GM23338 (cell line): ENCODE data around the gene UNKL. TPM values are rescaled to one million over a fixed set of nuclear protein-coding genes. Genes with fewer than 3 reads are reported as not detected.

ENCODE experiments used
- ATAC-seq: fragments of 200-7000 bp; cut with Tn5 transposase; 3 replicates; pipeline ENCODE4 v1.9.1; 2020
- DNase-seq: peaks from one replicate; pipeline ENCODE4 v3.0.0-alpha.2; 2015; ENCODE audit warnings: low spot score
- H2AFZ ChIP-seq: fragments of 200-600 bp; sonication (generic); 2 replicates; pipeline ENCODE4 v1.8.0; 2016; ENCODE audit warnings: antibody characterized with exemption, mild to moderate bottlenecking, moderate library complexity
- H3F3A ChIP-seq: fragments of 200-600 bp; sonication (generic); replicated peaks from 2 replicates; pipeline ENCODE4 v1.8.0; 2017; ENCODE audit warnings: antibody characterized with exemption, mixed run types, low read depth
- H3K27ac ChIP-seq: fragments of 200-600 bp; sonication (generic); 2 replicates; pipeline ENCODE4 v1.6.1; 2016; ENCODE audit warnings: low read depth
- H3K27me3 ChIP-seq: fragments of 200-600 bp; sonication (generic); 2 replicates; pipeline ENCODE4 v1.8.0; 2016; ENCODE audit warnings: mild to moderate bottlenecking, mixed run types, moderate library complexity; ENCODE audit not compliant: insufficient read depth
- H3K36me3 ChIP-seq: fragments of 200-600 bp; sonication (generic); 2 replicates; pipeline ENCODE4 v1.8.0; 2016; ENCODE audit warnings: mild to moderate bottlenecking; ENCODE audit not compliant: insufficient read depth
- H3K4me1 ChIP-seq: fragments of 200-600 bp; sonication (generic); 2 replicates; pipeline ENCODE4 v1.8.0; 2016; ENCODE audit warnings: mild to moderate bottlenecking, moderate library complexity; ENCODE audit not compliant: insufficient read depth
- H3K4me2 ChIP-seq: fragments of 200-600 bp; sonication (generic); 2 replicates; pipeline ENCODE4 v1.7.1; 2017; ENCODE audit warnings: mixed run types
- H3K4me3 ChIP-seq: fragments of 200-600 bp; sonication (generic); 2 replicates; pipeline ENCODE4 v1.6.1; 2016; ENCODE audit warnings: mixed run types
- H3K79me2 ChIP-seq: fragments of 200-600 bp; sonication (generic); replicated peaks from 2 replicates; pipeline ENCODE4 v1.8.0; 2017; ENCODE audit warnings: mild to moderate bottlenecking; ENCODE audit not compliant: insufficient read depth
- H3K9me2 ChIP-seq: fragments of 200-600 bp; sonication (generic); 2 replicates; pipeline ENCODE4 v1.8.0; 2017; ENCODE audit not compliant: insufficient read depth
- H4K20me1 ChIP-seq: fragments of 200-600 bp; sonication (generic); replicated peaks from 2 replicates; pipeline ENCODE4 v1.8.0; 2017; ENCODE audit warnings: mild to moderate bottlenecking; ENCODE audit not compliant: insufficient read depth
- H3K27ac Mint-ChIP-seq: 2 replicates; pipeline ENCODE4 v1.8.0; 2020; ENCODE audit warnings: inconsistent platforms, mild to moderate bottlenecking, moderate library complexity, mixed read lengths
- H3K27me3 Mint-ChIP-seq: 3 replicates; pipeline ENCODE4 v1.8.0; 2022; ENCODE audit warnings: low read depth, mild to moderate bottlenecking, moderate library complexity, mixed read lengths, inconsistent platforms; ENCODE audit not compliant: insufficient read depth, poor library complexity
- H3K36me3 Mint-ChIP-seq: 3 replicates; pipeline ENCODE4 v1.8.0; 2021; ENCODE audit warnings: low read depth, mild to moderate bottlenecking, inconsistent platforms, moderate library complexity, mixed read lengths
- H3K4me1 Mint-ChIP-seq: 3 replicates; pipeline ENCODE4 v1.8.0; 2020; ENCODE audit warnings: mild to moderate bottlenecking, inconsistent platforms, mixed read lengths
- H3K4me3 Mint-ChIP-seq: 3 replicates; pipeline ENCODE4 v1.8.0; 2021; ENCODE audit warnings: moderate library complexity, mild to moderate bottlenecking, inconsistent platforms, mixed read lengths
- H3K9me3 Mint-ChIP-seq: 3 replicates; pipeline ENCODE4 v1.8.0; 2020; ENCODE audit warnings: moderate library complexity, mild to moderate bottlenecking, inconsistent platforms, mixed read lengths
- CREB1 ChIP-seq: fragments of 250-450 bp; sonication (Bioruptor Pico); IDR thresholded peaks from 2 replicates; pipeline ENCODE4 v1.5.0; 2020; ENCODE audit warnings: low read depth, mild to moderate bottlenecking, moderate library complexity
- CTCF ChIP-seq, 2 experiments: fragments of 200-600 bp in 1 of 2; sonication (generic) in 1 of 2; conservative IDR thresholded peaks; 2 replicates each; pipeline versions ENCODE4 v1.5.1 to v1.6.1; 2016 to 2017; ENCODE audit warnings: antibody characterized with exemption in 2 of 2, low read depth in 2 of 2, mild to moderate bottlenecking in 2 of 2, moderate library complexity in 1 of 2
- ETS1 ChIP-seq: IDR thresholded peaks from 2 replicates; pipeline ENCODE4 v1.6.1; 2016; ENCODE audit warnings: antibody characterized with exemption
- EZH2 ChIP-seq: fragments of 200-600 bp; sonication (generic); IDR thresholded peaks from one replicate; pipeline ENCODE4 v1.8.0; 2017; ENCODE audit warnings: antibody characterized with exemption, mild to moderate bottlenecking, low read depth; ENCODE audit not compliant: unreplicated experiment
- EZH2phosphoT487 ChIP-seq: fragments of 200-600 bp; sonication (generic); IDR thresholded peaks from one replicate; pipeline ENCODE4 v1.8.1; 2018; ENCODE audit warnings: antibody characterized with exemption; ENCODE audit not compliant: unreplicated experiment
- JUNB ChIP-seq: IDR thresholded peaks from one replicate; pipeline ENCODE4 v1.6.1; 2016; ENCODE audit warnings: antibody characterized with exemption; ENCODE audit not compliant: unreplicated experiment
- NANOG ChIP-seq: IDR thresholded peaks from 2 replicates; pipeline ENCODE4 v1.6.1; 2016; ENCODE audit warnings: antibody characterized with exemption, borderline replicate concordance
- POLR2AphosphoS5 ChIP-seq: IDR thresholded peaks from 2 replicates; pipeline ENCODE4 v1.6.1; 2016; ENCODE audit warnings: antibody characterized with exemption, low read depth
- REST ChIP-seq: IDR thresholded peaks from one replicate; pipeline ENCODE4 v1.6.1; 2018; ENCODE audit warnings: antibody characterized with exemption; ENCODE audit not compliant: unreplicated experiment
- STAT1 ChIP-seq: IDR thresholded peaks from one replicate; pipeline ENCODE4 v1.6.1; 2016; ENCODE audit warnings: antibody characterized with exemption; ENCODE audit not compliant: unreplicated experiment
- ZNF114 ChIP-seq: fragments of 250-450 bp; sonication (Bioruptor Pico); IDR thresholded peaks from 2 replicates; pipeline ENCODE4 v1.5.0; 2020; ENCODE audit warnings: mild to moderate bottlenecking, moderate library complexity
- ZNF331 ChIP-seq: fragments of 250-450 bp; sonication (Bioruptor Pico); IDR thresholded peaks from 2 replicates; pipeline ENCODE4 v1.5.0; 2020; ENCODE audit warnings: low read depth, mild to moderate bottlenecking, moderate library complexity
- ZNF462 ChIP-seq: fragments of 250-450 bp; sonication (Bioruptor Pico); IDR thresholded peaks from 2 replicates; pipeline ENCODE4 v1.5.0; 2020; ENCODE audit warnings: mild to moderate bottlenecking, moderate library complexity
- polyA plus RNA-seq: library from polyadenylated mRNA; unstranded; fragments of >200 nt; fragmentation: Nextera tagmentation; extraction: Ambion mirVana; gene quantifications from 2 replicates; pipeline ENCODE4 v1.2.1, GENCODE V29; 2016
- total RNA-seq: library from RNA; depleted of rRNA; stranded (reverse); fragments of >200 nt; shearing (Covaris generic); gene quantifications from 2 replicates; pipeline ENCODE4 v1.2.3, GENCODE V29; 2014

Gene UNKL
- total and polyA plus RNA-seq, 2 experiments from 2014 or later = 16.7 to 28.7 TPM

- Mint-ChIP-seq H3K27me3 (peaks cover 5% of the 10 kb centered on the region), H3K4me3 (no peak overlapping the region), H3K9me3 (no peaks in the 10 kb centered on the region), H3K36me3 (no peaks in the 10 kb centered on the region), H3K4me1 (no peaks in the 10 kb centered on the region), H3K27ac (no peak overlapping the region)
- no peak overlapping the region for H3K4me3 ChIP-seq
- H3K36me3 ChIP-seq = no peaks in the 10 kb centered on the region
- no peaks in the 10 kb centered on the region for H3K79me2 ChIP-seq
- ATAC-seq (no peak), DNase-seq (no peak)
- no peaks in the 10 kb centered on the region for H3K4me1 ChIP-seq
- no peak overlapping the region for H3K4me2 ChIP-seq
- no peaks in the 10 kb centered on the region for H3F3A ChIP-seq
- TF ChIP-seq EZH2 (no peak), EZH2phosphoT487 (no peak), CREB1 (CRISPR knock-in tag) (no peak), POLR2AphosphoS5 (no peak), CTCF (conservative IDR thresholded peaks at IDR 0.05; ENCODE audit: low read depth in 2 of 2) (no peak), ZNF331 (CRISPR knock-in tag) (no peak), ETS1 (no peak), JUNB (no peak), ZNF114 (CRISPR knock-in tag) (no peak), STAT1 (no peak), NANOG (no peak), ZNF462 (CRISPR knock-in tag) (no peak), REST (no peak)
- no peak overlapping the region for H3K27ac ChIP-seq
- no peak overlapping the region for H2AFZ ChIP-seq
- H4K20me1 ChIP-seq = no peaks in the 10 kb centered on the region
- H3K9me2 ChIP-seq = no peaks in the 10 kb centered on the region
- no peaks in the 10 kb centered on the region for H3K27me3 ChIP-seq
These were observed 24.7 kb upstream of the UNKL start for GRCh38 chr16:1439058-1439698.
